BLaER1 treated with 17β-estradiol and CSF1 and Interleukin-3, amounts not matched to agents 10 nM and 100 nM (cell line): ENCODE data around the gene USP9X.
A peak's percentile ranks its signal among the peaks of the same experiment; 100 is the strongest.
"Not testable (repeated sequence)": the region's sequence is repeated elsewhere in the genome, so short reads cannot be mapped to it uniquely, and the experiment has no call there.

Experiments
- H3K27ac ChIP-seq, 11 experiments: shearing (Covaris generic); formaldehyde crosslinking; 2 replicates each; pipeline ENCODE4 v1.8.1; 2022
- H3K27me3 ChIP-seq, 11 experiments: shearing (Covaris generic); formaldehyde crosslinking; 2 replicates each; pipeline ENCODE4 v1.8.1; 2022
- H3K36me3 ChIP-seq, 11 experiments: shearing (Covaris generic); formaldehyde crosslinking; 2 replicates each; pipeline ENCODE4 v1.8.1; 2022
- H3K4me1 ChIP-seq, 10 experiments: shearing (Covaris generic); formaldehyde crosslinking; 2 replicates each; pipeline ENCODE4 v1.8.1; 2022
- H3K4me2 ChIP-seq, 11 experiments: shearing (Covaris generic); formaldehyde crosslinking; 2 replicates each; pipeline ENCODE4 v1.8.1; 2022
- H3K4me3 ChIP-seq, 10 experiments: shearing (Covaris generic); formaldehyde crosslinking; 2 replicates each; pipeline ENCODE4 v1.8.1; 2022
- H3K9ac ChIP-seq, 11 experiments: shearing (Covaris generic); formaldehyde crosslinking; 2 replicates each; pipeline ENCODE4 v1.8.1; 2022
- H3K9me3 ChIP-seq, 11 experiments: shearing (Covaris generic); formaldehyde crosslinking; replicated peaks in 1 of 11; 2 replicates each; pipeline ENCODE4 v1.8.1; 2022
- H4K20me1 ChIP-seq, 11 experiments: shearing (Covaris generic); formaldehyde crosslinking; 2 replicates each; pipeline ENCODE4 v1.8.1; 2022
- Cebpa-rat ChIP-seq, 11 experiments: shearing (Covaris generic); IDR thresholded peaks; 2 replicates each; pipeline ENCODE4 v1.8.1; 2022

The USP9X gene

GRCh38 chrX:41092776-41093175 lies 7.5 kb downstream of the USP9X start:
- H4K20me1 ChIP-seq, result peaks cover 99 to 100% (median 100%) of the 10 kb centered on the region in 11 experiments

GRCh38 chrX:41095174-41095573 lies 9.9 kb downstream of the USP9X start:
- H3K4me2 ChIP-seq, result peak overlapping the region in 7 of 11 experiments; percentile 1 to 58 (median 22); a peak in 8 of 22 replicates
- no peak overlapping the region for H3K9ac ChIP-seq
- no peak overlapping the region for H3K4me3 ChIP-seq
- peaks cover 4 to 47% (median 18%) of the 10 kb centered on the region in 11 experiments; a peak in 18 of 22 replicates for H3K36me3 ChIP-seq
- TF ChIP-seq Cebpa-rat (IDR thresholded peaks at IDR 0.05), result no peak
- H3K9me3 ChIP-seq, result peaks cover 0 to 11% (median 0%) of the 10 kb centered on the region in 11 experiments; a peak in 2 of 22 replicates
- peaks cover 100% of the 10 kb centered on the region in 11 experiments for H4K20me1 ChIP-seq
- no peak overlapping the region for H3K27ac ChIP-seq
- H3K4me1 ChIP-seq, result peaks cover 0 to 80% (median 0%) of the 10 kb centered on the region in 10 experiments; a peak in 6 of 20 replicates
- H3K27me3 ChIP-seq, result peaks cover 72 to 98% (median 93%) of the 10 kb centered on the region in 11 experiments

More at GRCh38 chrX:41092776-41093175, 7.5 kb downstream of the USP9X start:
- H3K27me3 ChIP-seq, result peaks cover 82 to 98% (median 95%) of the 10 kb centered on the region in 11 experiments
- H3K9ac ChIP-seq, result no peak overlapping the region
- H3K4me1 ChIP-seq, result peaks cover 4 to 91% (median 23%) of the 10 kb centered on the region in 10 experiments; a peak in 16 of 20 replicates
- peaks cover 4 to 45% (median 20%) of the 10 kb centered on the region in 11 experiments; a peak in 14 of 22 replicates for H3K36me3 ChIP-seq
- TF ChIP-seq Cebpa-rat (IDR thresholded peaks at IDR 0.05), result peak in 3 of 11 experiments; percentile 43 to 60 (median 45); a peak in 3 of 22 replicates
- no peak overlapping the region for H3K4me3 ChIP-seq
- H3K27ac ChIP-seq, result no peak overlapping the region
- no peaks in the 10 kb centered on the region for H3K9me3 ChIP-seq
- H3K4me2 ChIP-seq, result peak overlapping the region in 2 of 11 experiments; percentile 10 to 86; a peak in 2 of 22 replicates

GRCh38 chrX:41095908-41096307 lies 10.7 kb downstream of the USP9X start:
- H3K9ac ChIP-seq, result no peak overlapping the region
- peaks cover 100% of the 10 kb centered on the region in 11 experiments for H4K20me1 ChIP-seq
- H3K27me3 ChIP-seq, result peaks cover 65 to 97% (median 89%) of the 10 kb centered on the region in 11 experiments
- H3K27ac ChIP-seq, result no peak overlapping the region
- H3K4me3 ChIP-seq, result no peak overlapping the region
- peaks cover 4 to 47% (median 18%) of the 10 kb centered on the region in 11 experiments; a peak in 18 of 22 replicates for H3K36me3 ChIP-seq
- peak overlapping the region in 5 of 11 experiments; percentile 13 to 58 (median 36); a peak in 6 of 22 replicates for H3K4me2 ChIP-seq
- TF ChIP-seq Cebpa-rat (IDR thresholded peaks at IDR 0.05), result no peak
- peaks cover 0 to 11% (median 0%) of the 10 kb centered on the region in 11 experiments; a peak in 2 of 22 replicates for H3K9me3 ChIP-seq
- peaks cover 0 to 73% (median 0%) of the 10 kb centered on the region in 10 experiments; a peak in 6 of 20 replicates for H3K4me1 ChIP-seq

GRCh38 chrX:41096339-41096955 lies 11.2 kb downstream of the USP9X start:
- TF ChIP-seq Cebpa-rat (IDR thresholded peaks at IDR 0.05), result no peak
- peaks cover 60 to 95% (median 87%) of the 10 kb centered on the region in 11 experiments for H3K27me3 ChIP-seq
- H3K4me2 ChIP-seq, result peak overlapping the region in 3 of 11 experiments; percentile 22 to 58 (median 42); a peak in 2 of 22 replicates
- H3K27ac ChIP-seq, result no peak overlapping the region
- H3K9ac ChIP-seq, result no peak overlapping the region; a peak in 1 of 22 replicates
- peaks cover 0 to 67% (median 0%) of the 10 kb centered on the region in 10 experiments; a peak in 6 of 20 replicates for H3K4me1 ChIP-seq
- H4K20me1 ChIP-seq, result peaks cover 99 to 100% (median 100%) of the 10 kb centered on the region in 11 experiments
- peaks cover 4 to 47% (median 18%) of the 10 kb centered on the region in 11 experiments; a peak in 18 of 22 replicates for H3K36me3 ChIP-seq
- no peak overlapping the region for H3K4me3 ChIP-seq
- H3K9me3 ChIP-seq, result peaks cover 0 to 11% (median 0%) of the 10 kb centered on the region in 11 experiments; a peak in 2 of 22 replicates

GRCh38 chrX:41097326-41097725 lies 12.1 kb downstream of the USP9X start:
- TF ChIP-seq Cebpa-rat (IDR thresholded peaks at IDR 0.05), result no peak
- H4K20me1 ChIP-seq, result peaks cover 97 to 100% (median 100%) of the 10 kb centered on the region in 11 experiments
- no peak overlapping the region for H3K9ac ChIP-seq
- peaks cover 51 to 87% (median 79%) of the 10 kb centered on the region in 11 experiments for H3K27me3 ChIP-seq
- peaks cover 0 to 11% (median 0%) of the 10 kb centered on the region in 11 experiments; a peak in 2 of 22 replicates for H3K9me3 ChIP-seq
- no peak overlapping the region for H3K27ac ChIP-seq
- H3K4me1 ChIP-seq, result peaks cover 0 to 58% (median 0%) of the 10 kb centered on the region in 10 experiments; a peak in 6 of 20 replicates
- peaks cover 4 to 44% (median 18%) of the 10 kb centered on the region in 11 experiments; a peak in 18 of 22 replicates for H3K36me3 ChIP-seq
- H3K4me3 ChIP-seq, result no peak overlapping the region
- H3K4me2 ChIP-seq, result no peak overlapping the region

GRCh38 chrX:41100200-41100599 lies 15.0 kb downstream of the USP9X start:
- Histone ChIP-seq H3K27ac (no peak overlapping the region), H3K9me3 (peaks cover 0 to 11% (median 0%) of the 10 kb centered on the region in 11 experiments; a peak in 2 of 22 replicates), H3K4me2 (no peak overlapping the region), H3K27me3 (peaks cover 45 to 84% (median 70%) of the 10 kb centered on the region in 11 experiments), H3K36me3 (peaks cover 0 to 26% (median 8%) of the 10 kb centered on the region in 11 experiments; a peak in 8 of 22 replicates), H3K4me1 (peaks cover 0 to 37% (median 0%) of the 10 kb centered on the region in 10 experiments; a peak in 6 of 20 replicates), H3K9ac (no peak overlapping the region), H3K4me3 (no peak overlapping the region), H4K20me1 (peaks cover 97 to 100% (median 100%) of the 10 kb centered on the region in 11 experiments)
- TF ChIP-seq Cebpa-rat (IDR thresholded peaks at IDR 0.05), result no peak

GRCh38 chrX:41100819-41101218 lies 15.6 kb downstream of the USP9X start:
- Histone ChIP-seq H3K27me3 (peaks cover 44 to 84% (median 69%) of the 10 kb centered on the region in 11 experiments), H3K4me1 (peaks cover 0 to 31% (median 0%) of the 10 kb centered on the region in 10 experiments; a peak in 4 of 20 replicates), H3K36me3 (peaks cover 0 to 26% (median 8%) of the 10 kb centered on the region in 11 experiments; a peak in 8 of 22 replicates), H3K9me3 (peaks cover 0 to 11% (median 0%) of the 10 kb centered on the region in 11 experiments; a peak in 3 of 22 replicates), H3K4me3 (no peak overlapping the region), H3K27ac (no peak overlapping the region), H3K4me2 (no peak overlapping the region), H3K9ac (no peak overlapping the region), H4K20me1 (peaks cover 97 to 100% (median 100%) of the 10 kb centered on the region in 11 experiments)
- TF ChIP-seq Cebpa-rat (IDR thresholded peaks at IDR 0.05), result no peak

GRCh38 chrX:41105005-41105404 lies 19.8 kb downstream of the USP9X start:
- no peak overlapping the region for H3K4me2 ChIP-seq
- TF ChIP-seq Cebpa-rat (IDR thresholded peaks at IDR 0.05), result no peak
- H3K36me3 ChIP-seq, result peaks cover 0 to 11% (median 3%) of the 10 kb centered on the region in 11 experiments; a peak in 3 of 22 replicates
- peaks cover 0 to 37% (median 7%) of the 10 kb centered on the region in 10 experiments; a peak in 10 of 20 replicates for H3K4me1 ChIP-seq
- H3K27ac ChIP-seq, result no peak overlapping the region
- H3K27me3 ChIP-seq, result peaks cover 12 to 71% (median 43%) of the 10 kb centered on the region in 11 experiments; a peak in 20 of 22 replicates
- H3K9me3 ChIP-seq, result peaks cover 5 to 13% (median 11%) of the 10 kb centered on the region in 11 experiments; a peak in 17 of 22 replicates
- H4K20me1 ChIP-seq, result peaks cover 85 to 100% (median 100%) of the 10 kb centered on the region in 11 experiments
- H3K9ac ChIP-seq, result no peak overlapping the region
- no peak overlapping the region for H3K4me3 ChIP-seq

- Histone ChIP-seq H4K20me1 (peaks cover 86 to 100% (median 100%) of the 10 kb centered on the region in 11 experiments), H3K27me3 (peaks cover 12 to 62% (median 42%) of the 10 kb centered on the region in 11 experiments; a peak in 20 of 22 replicates), H3K9me3 (peaks cover 5 to 13% (median 11%) of the 10 kb centered on the region in 11 experiments; a peak in 17 of 22 replicates), H3K36me3 (peaks cover 0 to 11% (median 3%) of the 10 kb centered on the region in 11 experiments; a peak in 3 of 22 replicates), H3K4me1 (peaks cover 0 to 47% (median 8%) of the 10 kb centered on the region in 10 experiments; a peak in 10 of 20 replicates)
- H3K9ac ChIP-seq, H3K27ac ChIP-seq, H3K4me3 ChIP-seq, H3K4me2 ChIP-seq: not testable (repeated sequence)
These were observed 21.0 kb downstream of the USP9X start for GRCh38 chrX:41106257-41106656.
